NB4 (cell line): ENCODE data around the gene LHX8.

ENCODE experiments used
- CTCF ChIP-seq: IDR thresholded peaks from one replicate; pipeline ENCODE4 v1.5.1; 2012; ENCODE audit warnings: low read depth, low read length
- MYC ChIP-seq: IDR thresholded peaks from 2 replicates; pipeline ENCODE4 v1.6.1; 2011; ENCODE audit warnings: low read depth, low read length
- POLR2A ChIP-seq: IDR thresholded peaks from 2 replicates; pipeline ENCODE4 v1.6.1; 2011; ENCODE audit warnings: mild to moderate bottlenecking; ENCODE audit not compliant: insufficient read length; ENCODE audit errors: extremely low read depth

- TF ChIP-seq CTCF (no peak), POLR2A (no peak), MYC (no peak)
These were observed 40.0 kb downstream of the LHX8 start for GRCh38 chr1:75174031-75174760.
